GM21515 (cell line): Measurements from ENCODE around the gene HTR3D.
"Not testable (repeated sequence)": the region's sequence is repeated elsewhere in the genome, so short reads cannot be mapped to it uniquely, and the experiment has no call there.

ENCODE experiments used
- ATAC-seq: cut with Tn5 transposase; IDR thresholded peaks from one replicate; pipeline ENCODE4 v1.9.1; 2021; ENCODE audit not compliant: unreplicated experiment

The HTR3D gene

GRCh38 chr3:184015381-184016019 lies 16.0 kb upstream of the HTR3D start:
- ATAC-seq, result no peak

- ATAC-seq, result no peak
Observed at GRCh38 chr3:184016169-184016570, 15.4 kb upstream of the HTR3D start.

GRCh38 chr3:184016811-184017671 lies 14.5 kb upstream of the HTR3D start:
- ATAC-seq, result peak; percentile 78

GRCh38 chr3:184017672-184018423 lies 13.7 kb upstream of the HTR3D start, which contains the start of gene ABCC5:
TSS of gene ABCC5 (minus strand) at chr3:184017884. CDS start at chr3:184014392, 3,492 bp downstream.
- ATAC-seq, result peak; percentile 95

GRCh38 chr3:184018424-184018973 lies 13.0 kb upstream of the HTR3D start:
- ATAC-seq, result no peak

GRCh38 chr3:184022323-184022722 lies 9.2 kb upstream of the HTR3D start:
- no peak for ATAC-seq

- ATAC-seq, result not testable (repeated sequence)
Observed at GRCh38 chr3:184025256-184025655, 6.3 kb upstream of the HTR3D start.

- ATAC-seq, result not testable (repeated sequence)
Observed at GRCh38 chr3:184028275-184028890, 3.2 kb upstream of the HTR3D start.

- no peak for ATAC-seq
Observed at GRCh38 chr3:184029443-184029842, 2.1 kb upstream of the HTR3D start.

GRCh38 chr3:184030536-184030935 lies 1.0 kb upstream of the HTR3D start:
- no peak for ATAC-seq

GRCh38 chr3:184037816-184038215 lies 6.3 kb downstream of the HTR3D start:
- ATAC-seq, result no peak

- ATAC-seq, result not testable (repeated sequence)
Observed at GRCh38 chr3:184038307-184038706, 6.8 kb downstream of the HTR3D start.

- ATAC-seq, result no peak
Observed at GRCh38 chr3:184039414-184039813, 7.9 kb downstream of the HTR3D start.

GRCh38 chr3:184040010-184040409 lies 8.5 kb downstream of the HTR3D start:
- no peak for ATAC-seq

- ATAC-seq, result no peak
Observed at GRCh38 chr3:184042617-184043016, 11.1 kb downstream of the HTR3D start.

GRCh38 chr3:184045995-184046394 lies 14.5 kb downstream of the HTR3D start:
- ATAC-seq, result no peak

- ATAC-seq, result no peak
Observed at GRCh38 chr3:184050217-184050847, 18.8 kb downstream of the HTR3D start.

GRCh38 chr3:184052767-184053166 lies 21.2 kb downstream of the HTR3D start, which contains the start of gene HTR3C:
TSS of gene HTR3C (plus strand) at chr3:184053047. CDS start at chr3:184053081, 34 bp downstream.
- ATAC-seq, result no peak

- no peak for ATAC-seq
Observed at GRCh38 chr3:184058029-184058428, 26.5 kb downstream of the HTR3D start.

- ATAC-seq, result no peak
Observed at GRCh38 chr3:184059424-184059823, 27.9 kb downstream of the HTR3D start.
